HG03175 (cell line): ENCODE data around the gene CFAP298.
"Not testable (repeated sequence)": the region's sequence is repeated elsewhere in the genome, so short reads cannot be mapped to it uniquely, and the experiment has no call there.

Experiments
- ATAC-seq: cut with Tn5 transposase; IDR thresholded peaks from one replicate; pipeline ENCODE4 v1.9.1; 2021; ENCODE audit warnings: mild to moderate bottlenecking, moderate library complexity; ENCODE audit not compliant: unreplicated experiment

Gene CFAP298

GRCh38 chr21:32612075-32612998, at the start of gene CFAP298:
TSS of gene CFAP298 (minus strand) at chr21:32612377. CDS start at chr21:32612243, 134 bp downstream.
- peak; percentile 94 for ATAC-seq

- ATAC-seq: not testable (repeated sequence)
Observed at GRCh38 chr21:32661026-32661782, 49.0 kb upstream of the CFAP298 start.

GRCh38 chr21:32658524-32658923, 46.3 kb upstream of the CFAP298 start:
- no peak for ATAC-seq

- peak; percentile 58 for ATAC-seq
Observed at GRCh38 chr21:32653326-32653901, 41.2 kb upstream of the CFAP298 start.

- ATAC-seq: no peak
Observed at GRCh38 chr21:32648165-32648564, 36.0 kb upstream of the CFAP298 start.

GRCh38 chr21:32645261-32646182, 33.3 kb upstream of the CFAP298 start:
- ATAC-seq: no peak

GRCh38 chr21:32641710-32642698, 29.8 kb upstream of the CFAP298 start:
- ATAC-seq: no peak

GRCh38 chr21:32626621-32627196, 14.5 kb upstream of the CFAP298 start:
- no peak for ATAC-seq

GRCh38 chr21:32618218-32618617, 6.0 kb upstream of the CFAP298 start:
- ATAC-seq: not testable (repeated sequence)

GRCh38 chr21:32613436-32614043, 1.4 kb upstream of the CFAP298 start:
- ATAC-seq: no peak

- ATAC-seq: peak; percentile 1
Observed at GRCh38 chr21:32612999-32613337, 791 bp upstream of the CFAP298 start.

GRCh38 chr21:32611471-32611997, 643 bp downstream of the CFAP298 start:
- peak; percentile 4 for ATAC-seq

GRCh38 chr21:32610940-32611339, 1.2 kb downstream of the CFAP298 start:
- ATAC-seq: not testable (repeated sequence)

GRCh38 chr21:32608851-32609250, 3.3 kb downstream of the CFAP298 start:
- no peak for ATAC-seq

GRCh38 chr21:32605469-32605868, 6.7 kb downstream of the CFAP298 start:
- ATAC-seq: no peak

- ATAC-seq: no peak
Observed at GRCh38 chr21:32604464-32604863, 7.7 kb downstream of the CFAP298 start.

GRCh38 chr21:32603131-32603530, 9.0 kb downstream of the CFAP298 start:
- no peak for ATAC-seq

GRCh38 chr21:32602099-32602498, 10.1 kb downstream of the CFAP298 start:
- no peak for ATAC-seq
